ENCODE data around the gene DERA. TPM values are rescaled to one million over a fixed set of nuclear protein-coding genes. Genes with fewer than 3 reads are reported as not detected.

The DERA gene
- total and polyA plus RNA-seq, 8 donors = 26.4 to 37.3 (median 31.1) TPM

GRCh38 chr12:16016748-16017147 lies 105.6 kb downstream of the DERA start:
- DNase-seq (no peak), ATAC-seq (peak; percentile 20)
- TF ChIP-seq, protein P1, sequence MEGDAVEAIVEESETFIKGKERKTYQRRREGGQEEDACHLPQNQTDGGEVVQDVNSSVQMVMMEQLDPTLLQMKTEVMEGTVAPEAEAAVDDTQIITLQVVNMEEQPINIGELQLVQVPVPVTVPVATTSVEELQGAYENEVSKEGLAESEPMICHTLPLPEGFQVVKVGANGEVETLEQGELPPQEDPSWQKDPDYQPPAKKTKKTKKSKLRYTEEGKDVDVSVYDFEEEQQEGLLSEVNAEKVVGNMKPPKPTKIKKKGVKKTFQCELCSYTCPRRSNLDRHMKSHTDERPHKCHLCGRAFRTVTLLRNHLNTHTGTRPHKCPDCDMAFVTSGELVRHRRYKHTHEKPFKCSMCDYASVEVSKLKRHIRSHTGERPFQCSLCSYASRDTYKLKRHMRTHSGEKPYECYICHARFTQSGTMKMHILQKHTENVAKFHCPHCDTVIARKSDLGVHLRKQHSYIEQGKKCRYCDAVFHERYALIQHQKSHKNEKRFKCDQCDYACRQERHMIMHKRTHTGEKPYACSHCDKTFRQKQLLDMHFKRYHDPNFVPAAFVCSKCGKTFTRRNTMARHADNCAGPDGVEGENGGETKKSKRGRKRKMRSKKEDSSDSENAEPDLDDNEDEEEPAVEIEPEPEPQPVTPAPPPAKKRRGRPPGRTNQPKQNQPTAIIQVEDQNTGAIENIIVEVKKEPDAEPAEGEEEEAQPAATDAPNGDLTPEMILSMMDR (IDR thresholded peaks at IDR 0.05) = no peak
- peaks cover 0 to 1% of the 10 kb centered on the region in 2 donors for H3K4me1 ChIP-seq
- intact Hi-C loops (cut with DNase I) = no loop called here
- H3K27me3 ChIP-seq = no peaks in the 10 kb centered on the region
- H3K36me3 ChIP-seq = peaks cover 0 to 20% of the 10 kb centered on the region in 2 donors
- H3K27ac ChIP-seq = no peak overlapping the region
- no peak overlapping the region for H3K4me3 ChIP-seq
- H3K9me3 ChIP-seq = peaks cover 0 to 19% of the 10 kb centered on the region in 2 donors

DNA sequence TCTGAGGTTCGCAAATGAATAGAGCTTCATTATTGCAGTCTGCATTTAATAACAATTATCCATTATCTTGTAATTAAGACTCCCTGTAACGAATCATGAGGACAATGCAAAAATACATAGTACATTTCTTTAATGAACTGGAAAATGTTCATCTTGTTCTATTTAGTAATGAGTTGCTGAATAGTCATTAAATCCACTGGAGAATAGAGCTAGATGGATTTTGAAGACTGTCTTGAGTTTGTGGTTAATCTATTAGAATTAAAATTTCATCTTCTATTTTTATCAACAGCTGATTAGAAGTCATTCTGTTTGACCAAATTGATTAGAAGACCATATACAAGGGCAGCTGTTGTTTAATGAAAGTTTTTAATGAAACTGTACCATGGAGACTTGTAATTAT lies 107.2 kb downstream of the DERA start:
- TF ChIP-seq, protein P1 (IDR thresholded peaks at IDR 0.05) = no peak
- Histone ChIP-seq H3K27me3 (no peaks in the 10 kb centered on the region), H3K27ac (no peak overlapping the region), H3K4me1 (no peaks in the 10 kb centered on the region), H3K9me3 (peaks cover 0 to 19% of the 10 kb centered on the region in 2 donors), H3K36me3 (peaks cover 0 to 20% of the 10 kb centered on the region in 2 donors), H3K4me3 (no peak overlapping the region)
- intact Hi-C loops (cut with DNase I) = no loop called here
- no peak for DNase-seq
- no peak for ATAC-seq

- Histone ChIP-seq H3K4me3 (no peak overlapping the region), H3K4me1 (no peaks in the 10 kb centered on the region), H3K36me3 (peaks cover 0 to 14% of the 10 kb centered on the region in 2 donors), H3K27ac (no peak overlapping the region), H3K27me3 (no peaks in the 10 kb centered on the region), H3K9me3 (peaks cover 0 to 17% of the 10 kb centered on the region in 2 donors)
- intact Hi-C loops (cut with DNase I) = no loop called here
- no peak for DNase-seq
- no peak for ATAC-seq
- TF ChIP-seq, protein P1 (IDR thresholded peaks at IDR 0.05) = no peak
Measured at GRCh38 chr12:16019136-16019535, 108.0 kb downstream of the DERA start.

DNA sequence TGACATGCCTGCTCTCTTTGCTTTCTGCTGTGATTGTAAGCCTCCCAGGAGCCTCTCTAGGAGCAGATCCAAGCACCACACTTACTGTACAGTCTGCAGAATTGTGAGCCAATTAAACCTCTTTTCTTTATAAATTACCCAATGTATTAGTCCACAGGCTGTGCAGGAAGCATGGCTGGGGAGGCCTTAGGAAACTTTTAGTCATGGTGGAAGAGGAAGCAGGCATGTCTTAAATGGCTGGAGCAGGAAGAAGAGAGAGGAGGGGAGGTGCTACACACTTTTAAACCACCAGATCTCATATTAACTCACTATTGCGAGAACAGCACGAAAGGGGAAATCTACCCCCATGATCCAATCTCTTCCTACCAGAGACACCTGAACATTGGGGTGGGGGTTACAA lies 108.9 kb downstream of the DERA start:
- Histone ChIP-seq H3K27ac (no peak overlapping the region), H3K27me3 (no peaks in the 10 kb centered on the region), H3K36me3 (peaks cover 0 to 6% of the 10 kb centered on the region in 2 donors), H3K4me3 (no peak overlapping the region), H3K4me1 (no peaks in the 10 kb centered on the region), H3K9me3 (peaks cover 0 to 11% of the 10 kb centered on the region in 2 donors)
- TF ChIP-seq, protein P1 (IDR thresholded peaks at IDR 0.05) = no peak
- no peak for ATAC-seq
- no peak for DNase-seq
- intact Hi-C loops (cut with DNase I) = no loop called here

GRCh38 chr12:16021026-16021425 lies 109.9 kb downstream of the DERA start:
- no peaks in the 10 kb centered on the region for H3K27me3 ChIP-seq
- DNase-seq (no peak), ATAC-seq (no peak)
- TF ChIP-seq, protein P1 (IDR thresholded peaks at IDR 0.05) = no peak
- H3K36me3 ChIP-seq = peaks cover 0 to 6% of the 10 kb centered on the region in 2 donors
- H3K27ac ChIP-seq = no peak overlapping the region
- H3K4me3 ChIP-seq = no peak overlapping the region
- intact Hi-C loops (cut with DNase I) = no loop called here
- H3K9me3 ChIP-seq = peaks cover 0 to 7% of the 10 kb centered on the region in 2 donors
- H3K4me1 ChIP-seq = no peaks in the 10 kb centered on the region

All from left lung (tissue), 10 donors.